Left lung (tissue), 10 donors: Measurements from ENCODE around the gene GPR25. TPM values are rescaled to one million over a fixed set of nuclear protein-coding genes. Genes with fewer than 3 reads are reported as not detected.

ENCODE experiments used
- ATAC-seq: fragments of 200-7000 bp; cut with Tn5 transposase; one replicate; pipeline ENCODE4 v1.9.1; 2020; ENCODE audit warnings: moderate library complexity
- DNase-seq, 4 donors: peaks; one replicate each; pipeline ENCODE4 v3.0.0-alpha.2; 2013 to 2020
- H3K27ac ChIP-seq, 2 donors: fragments of 200-600 bp; sonication (generic) in 1 of 2; one replicate each; pipeline versions ENCODE4 v1.5.0 to v1.8.0; 2020 to 2021
- H3K27me3 ChIP-seq, 2 donors: fragments of 200-600 bp; sonication (generic) in 1 of 2; one replicate each; pipeline versions ENCODE4 v1.5.0 to v1.8.0; 2020 to 2021
- H3K36me3 ChIP-seq, 2 donors: fragments of 200-600 bp; sonication (generic) in 1 of 2; one replicate each; pipeline versions ENCODE4 v1.5.0 to v1.8.0; 2020 to 2021
- H3K4me1 ChIP-seq, 2 donors: fragments of 200-600 bp; one replicate each; pipeline ENCODE4 v1.8.0; 2021
- H3K4me3 ChIP-seq, 2 donors: fragments of 200-600 bp; sonication (generic) in 1 of 2; one replicate each; pipeline versions ENCODE4 v1.5.0 to v1.8.0; 2020 to 2021; ENCODE audit warnings: mild to moderate bottlenecking in 1 of 2
- H3K9me3 ChIP-seq, 2 donors: fragments of 200-600 bp; sonication (generic) in 1 of 2; one replicate each; pipeline versions ENCODE4 v1.5.0 to v1.8.0; 2020 to 2021
- intact Hi-C, 2 donors: fragments of 100-400 bp; cut with DNase I; formaldehyde crosslinking; loops; one replicate each; pipeline versions ENCODE4 v1.11.2 to v1.14.2; 2022
- polyA plus RNA-seq, 6 donors: library from polyadenylated mRNA; unstranded; fragments of 120-200 nt; gene quantifications; one replicate each; pipeline ENCODE4 v1.2.1, GENCODE V29; 2013; ENCODE audit not compliant: insufficient read length in 6 of 6
- total RNA-seq, 2 donors: library from RNA; stranded (reverse); fragmentation: NEBNext Ultra II Directional; extraction: Animal tissue kit (Norgen Biotek cat#: 25700); gene quantifications; one replicate each; pipeline ENCODE4 v1.2.1, GENCODE V29; 2021
- TF ChIP-seq, protein P1 (sequence below), 2 donors: fragments of 200-600 bp; sonication (generic) in 1 of 2; IDR thresholded peaks; one replicate each; pipeline versions ENCODE4 v1.5.0 to v1.8.0; 2021; ENCODE audit warnings: antibody characterized with exemption in 2 of 2
- donor health status: DM: no; HTN: yes; CAD: no.
- donor health status: DM: no; HTN: no; CAD: no.

GPR25 gene
- total and polyA plus RNA-seq, 8 donors: 0.26 to 0.52 TPM; not detected in 6

DNA sequence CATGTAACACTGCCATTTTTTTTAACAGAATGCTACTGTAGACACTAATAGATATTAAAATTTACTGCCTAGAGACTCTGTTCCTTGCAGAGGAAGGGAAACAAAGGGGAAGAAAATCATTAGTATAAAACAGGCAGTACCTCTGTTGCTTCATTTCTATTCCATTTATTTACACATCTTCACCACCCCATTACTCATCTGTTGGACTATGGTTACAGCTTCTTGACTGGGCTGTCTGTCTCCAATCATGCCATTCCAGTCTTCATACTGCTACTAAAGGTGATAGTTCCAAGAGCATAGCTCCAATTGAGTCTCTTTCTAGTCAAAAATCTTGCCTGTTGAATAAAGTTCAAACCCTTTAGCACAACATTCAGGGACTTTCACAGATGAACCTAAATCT, 22.2 kb upstream of the GPR25 start:
- peaks cover 0 to 47% of the 10 kb centered on the region in 2 donors for H3K36me3 ChIP-seq
- TF ChIP-seq, protein P1, sequence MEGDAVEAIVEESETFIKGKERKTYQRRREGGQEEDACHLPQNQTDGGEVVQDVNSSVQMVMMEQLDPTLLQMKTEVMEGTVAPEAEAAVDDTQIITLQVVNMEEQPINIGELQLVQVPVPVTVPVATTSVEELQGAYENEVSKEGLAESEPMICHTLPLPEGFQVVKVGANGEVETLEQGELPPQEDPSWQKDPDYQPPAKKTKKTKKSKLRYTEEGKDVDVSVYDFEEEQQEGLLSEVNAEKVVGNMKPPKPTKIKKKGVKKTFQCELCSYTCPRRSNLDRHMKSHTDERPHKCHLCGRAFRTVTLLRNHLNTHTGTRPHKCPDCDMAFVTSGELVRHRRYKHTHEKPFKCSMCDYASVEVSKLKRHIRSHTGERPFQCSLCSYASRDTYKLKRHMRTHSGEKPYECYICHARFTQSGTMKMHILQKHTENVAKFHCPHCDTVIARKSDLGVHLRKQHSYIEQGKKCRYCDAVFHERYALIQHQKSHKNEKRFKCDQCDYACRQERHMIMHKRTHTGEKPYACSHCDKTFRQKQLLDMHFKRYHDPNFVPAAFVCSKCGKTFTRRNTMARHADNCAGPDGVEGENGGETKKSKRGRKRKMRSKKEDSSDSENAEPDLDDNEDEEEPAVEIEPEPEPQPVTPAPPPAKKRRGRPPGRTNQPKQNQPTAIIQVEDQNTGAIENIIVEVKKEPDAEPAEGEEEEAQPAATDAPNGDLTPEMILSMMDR (IDR thresholded peaks at IDR 0.05): no peak
- H3K4me1 ChIP-seq: no peaks in the 10 kb centered on the region
- intact Hi-C loops: no loop called here
- H3K27me3 ChIP-seq: no peaks in the 10 kb centered on the region
- ATAC-seq: no peak
- no peak for DNase-seq
- H3K27ac ChIP-seq: no peak overlapping the region
- no peak overlapping the region for H3K4me3 ChIP-seq
- H3K9me3 ChIP-seq: no peaks in the 10 kb centered on the region

DNA sequence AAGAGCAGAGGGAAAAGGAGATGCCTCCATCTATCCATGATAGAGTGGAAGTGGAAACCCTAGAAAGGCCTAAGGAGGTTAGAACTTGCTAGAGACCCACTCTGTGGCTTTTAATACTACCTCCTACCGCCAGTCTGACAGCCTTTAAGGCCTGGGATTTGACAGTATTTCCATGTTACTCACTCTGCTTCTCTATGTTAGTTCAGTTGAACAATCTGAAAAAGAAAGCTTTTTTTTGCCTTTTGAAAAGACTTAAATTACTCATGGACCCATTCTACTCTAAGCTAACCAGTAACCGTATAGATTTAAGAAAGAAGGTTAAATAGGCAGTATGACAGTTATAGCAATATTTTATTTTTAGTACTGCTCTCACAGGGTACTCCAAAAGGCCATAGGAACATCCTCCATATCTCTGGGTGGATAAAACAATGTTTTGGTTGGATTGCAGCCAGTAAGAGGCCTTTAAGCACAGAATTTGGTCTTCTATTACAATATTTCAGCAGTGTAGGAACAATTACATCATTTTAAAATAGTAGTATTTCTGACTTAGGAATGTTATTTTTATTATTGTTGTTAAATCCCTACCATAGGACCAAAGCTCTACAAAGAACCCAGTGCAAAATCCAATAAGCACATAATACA, 15.9 kb upstream of the GPR25 start:
- Histone ChIP-seq H3K36me3 (peaks cover 0 to 41% of the 10 kb centered on the region in 2 donors), H3K9me3 (no peaks in the 10 kb centered on the region), H3K27me3 (no peaks in the 10 kb centered on the region), H3K4me1 (no peaks in the 10 kb centered on the region), H3K27ac (no peak overlapping the region), H3K4me3 (no peak overlapping the region)
- no peak for DNase-seq
- TF ChIP-seq, protein P1 (IDR thresholded peaks at IDR 0.05): no peak
- ATAC-seq: no peak
- intact Hi-C loops: no loop called here

DNA sequence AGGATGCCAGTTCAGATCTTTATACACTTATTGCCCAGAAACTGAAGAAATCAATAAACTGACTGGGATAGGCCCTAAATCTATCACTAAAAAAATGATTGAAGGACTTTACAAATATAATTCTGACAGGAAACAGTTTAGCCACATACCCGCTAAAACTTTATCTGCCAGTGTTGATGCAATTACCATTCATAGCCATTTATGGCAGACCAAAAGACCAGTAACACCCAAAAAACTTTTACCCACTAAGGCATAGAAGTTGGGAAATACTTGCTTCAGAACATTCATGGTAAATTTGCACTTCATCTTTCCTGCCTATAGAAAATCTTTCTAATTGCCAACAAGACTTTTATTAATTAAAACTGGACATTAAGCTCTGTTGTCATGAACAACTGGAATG, 15.0 kb upstream of the GPR25 start:
- intact Hi-C loops: no loop called here
- Histone ChIP-seq H3K27me3 (no peaks in the 10 kb centered on the region), H3K9me3 (no peaks in the 10 kb centered on the region), H3K4me1 (no peaks in the 10 kb centered on the region), H3K27ac (no peak overlapping the region), H3K36me3 (peaks cover 0 to 43% of the 10 kb centered on the region in 2 donors), H3K4me3 (no peak overlapping the region)
- TF ChIP-seq, protein P1 (IDR thresholded peaks at IDR 0.05): no peak
- DNase-seq (no peak), ATAC-seq (no peak)

DNA sequence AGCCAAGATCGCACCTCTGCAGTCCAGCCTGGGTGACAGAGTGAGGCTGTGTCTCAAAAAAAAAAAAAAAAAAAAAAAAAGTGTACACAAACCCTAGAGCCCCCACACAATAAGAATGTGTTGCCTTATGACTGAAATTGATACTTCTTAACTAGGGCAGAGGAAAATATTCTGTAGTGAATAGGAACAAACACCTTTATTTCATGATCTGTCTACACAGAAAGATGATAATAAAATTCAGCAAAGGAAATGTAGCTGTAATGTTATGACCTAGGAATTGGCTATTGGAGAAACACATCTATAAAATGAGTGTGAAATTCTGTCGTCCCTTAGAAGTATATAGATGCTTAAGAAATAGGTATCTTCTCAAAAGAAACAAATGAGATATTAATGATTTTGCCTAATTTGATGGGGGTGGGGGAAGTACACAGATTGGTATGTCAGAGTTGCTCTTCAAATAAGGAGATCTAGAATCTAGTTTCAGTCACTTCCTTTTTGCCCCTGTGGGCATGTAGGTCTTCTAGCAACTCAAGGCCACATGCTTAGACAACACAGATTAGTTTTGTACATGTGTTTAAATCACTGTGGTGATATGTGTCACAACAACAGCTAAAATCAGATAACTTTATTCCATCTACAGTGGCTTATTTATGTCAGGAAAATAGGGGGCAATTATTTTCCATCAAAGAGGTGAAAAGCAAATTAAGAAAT, 10.7 kb upstream of the GPR25 start:
- Histone ChIP-seq H3K9me3 (no peaks in the 10 kb centered on the region), H3K4me1 (no peaks in the 10 kb centered on the region), H3K27me3 (no peaks in the 10 kb centered on the region), H3K4me3 (no peak overlapping the region), H3K36me3 (peaks cover 0 to 20% of the 10 kb centered on the region in 2 donors), H3K27ac (no peak overlapping the region)
- TF ChIP-seq, protein P1 (IDR thresholded peaks at IDR 0.05): no peak
- no peak for ATAC-seq
- intact Hi-C loops: no loop called here
- no peak for DNase-seq

DNA sequence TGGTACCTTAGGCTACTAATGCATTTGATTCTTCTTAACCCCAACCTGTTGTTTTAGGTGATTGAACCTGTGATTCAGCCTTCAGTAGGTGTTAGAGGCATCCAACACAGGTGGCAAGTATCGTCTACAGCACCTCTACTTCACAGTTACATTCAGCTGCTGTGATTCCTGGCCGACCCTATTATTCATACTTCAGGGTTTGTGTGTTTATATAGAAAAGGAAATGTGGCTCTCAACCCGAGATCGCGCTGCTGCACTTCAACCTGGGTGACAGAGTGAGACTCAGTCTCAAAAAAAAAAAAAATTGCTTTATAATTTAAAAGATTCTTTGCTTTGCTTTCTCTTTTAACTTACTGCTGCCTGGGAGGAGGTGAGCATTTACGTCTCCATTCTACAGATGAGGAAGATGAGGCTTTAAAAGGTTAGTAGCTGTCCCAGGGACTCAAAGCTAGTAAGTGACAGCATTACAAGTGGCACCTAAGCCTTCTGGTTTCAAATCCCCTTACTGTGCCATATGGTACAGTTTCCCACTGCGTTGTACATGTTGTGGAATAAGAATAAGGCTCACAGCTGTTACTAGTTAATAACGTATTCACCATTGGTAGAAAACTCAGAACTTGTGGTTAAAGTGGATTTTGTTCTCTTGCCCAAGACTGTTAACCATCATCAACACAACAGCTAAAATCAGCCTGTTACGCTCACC, 9.9 kb upstream of the GPR25 start:
- TF ChIP-seq, protein P1 (IDR thresholded peaks at IDR 0.05): no peak
- H3K27ac ChIP-seq: no peak overlapping the region
- H3K27me3 ChIP-seq: no peaks in the 10 kb centered on the region
- no peak for ATAC-seq
- no peaks in the 10 kb centered on the region for H3K4me1 ChIP-seq
- no peak overlapping the region for H3K4me3 ChIP-seq
- H3K36me3 ChIP-seq: peaks cover 0 to 12% of the 10 kb centered on the region in 2 donors
- intact Hi-C loops: no loop called here
- no peak for DNase-seq
- no peaks in the 10 kb centered on the region for H3K9me3 ChIP-seq
